HG03159 (cell line): ENCODE measurements around the gene SERP2.

Experiments
- ATAC-seq: cut with Tn5 transposase; IDR thresholded peaks from one replicate; pipeline ENCODE4 v1.9.1; 2021; ENCODE audit warnings: mild to moderate bottlenecking, moderate library complexity; ENCODE audit not compliant: unreplicated experiment

The SERP2 gene

GRCh38 chr13:44354884-44355283, 18.7 kb upstream of the SERP2 start:
- ATAC-seq, result no peak

GRCh38 chr13:44355621-44356020, 18.0 kb upstream of the SERP2 start:
- ATAC-seq, result no peak

- no peak for ATAC-seq
Observed at GRCh38 chr13:44359983-44360375, 13.6 kb upstream of the SERP2 start.

GRCh38 chr13:44362394-44363040, 11.1 kb upstream of the SERP2 start:
- ATAC-seq, result no peak

- no peak for ATAC-seq
Observed at GRCh38 chr13:44363631-44364344, 9.8 kb upstream of the SERP2 start.

- no peak for ATAC-seq
Observed at GRCh38 chr13:44364345-44365000, 9.2 kb upstream of the SERP2 start.

GRCh38 chr13:44365008-44365407, 8.6 kb upstream of the SERP2 start:
- no peak for ATAC-seq

GRCh38 chr13:44365899-44366298, 7.7 kb upstream of the SERP2 start:
- no peak for ATAC-seq

GRCh38 chr13:44368062-44368591, 5.5 kb upstream of the SERP2 start:
- no peak for ATAC-seq

GRCh38 chr13:44368599-44369368, 4.8 kb upstream of the SERP2 start:
- ATAC-seq, result no peak

GRCh38 chr13:44371421-44371820, 2.2 kb upstream of the SERP2 start:
- ATAC-seq, result no peak

- ATAC-seq, result no peak
Observed at GRCh38 chr13:44373247-44373600, 400 bp upstream of the SERP2 start.

- ATAC-seq, result no peak
Observed at GRCh38 chr13:44374348-44374712, 706 bp downstream of the SERP2 start.

GRCh38 chr13:44378277-44378676, 4.7 kb downstream of the SERP2 start:
- no peak for ATAC-seq

GRCh38 chr13:44379885-44380284, 6.3 kb downstream of the SERP2 start:
- no peak for ATAC-seq

- no peak for ATAC-seq
Observed at GRCh38 chr13:44380404-44381165, 7.0 kb downstream of the SERP2 start.

GRCh38 chr13:44382635-44383145, 9.1 kb downstream of the SERP2 start:
- no peak for ATAC-seq

- no peak for ATAC-seq
Observed at GRCh38 chr13:44383945-44384344, 10.3 kb downstream of the SERP2 start.

- ATAC-seq, result no peak
Observed at GRCh38 chr13:44384778-44385177, 11.2 kb downstream of the SERP2 start.

- ATAC-seq, result no peak
Observed at GRCh38 chr13:44385401-44385800, 11.8 kb downstream of the SERP2 start.
